CD1c-positive myeloid dendritic cell (primary cell): ENCODE results near the gene TAGLN3.
A peak's percentile ranks its signal among the peaks of the same experiment; 100 is the strongest.
"Not testable (repeated sequence)": the region's sequence is repeated elsewhere in the genome, so short reads cannot be mapped to it uniquely, and the experiment has no call there.

Experiments
- DNase-seq: peaks from one replicate; pipeline ENCODE4 v3.0.0-alpha.2; 2016; ENCODE audit errors: extremely low spot score

Gene TAGLN3

GRCh38 chr3:112010636-112011035 is 11.9 kb downstream of the TAGLN3 start:
- DNase-seq = no peak

- DNase-seq = no peak
Measured at GRCh38 chr3:112011376-112011940, 12.7 kb downstream of the TAGLN3 start.

- DNase-seq = no peak
Measured at GRCh38 chr3:112012205-112012992, 13.7 kb downstream of the TAGLN3 start.

GRCh38 chr3:112013058-112013783 is 14.5 kb downstream of the TAGLN3 start:
- peak; percentile 65 for DNase-seq

- no peak for DNase-seq
Measured at GRCh38 chr3:112013784-112014143, 15.0 kb downstream of the TAGLN3 start.

GRCh38 chr3:112017091-112017490 is 18.4 kb downstream of the TAGLN3 start:
- peak; percentile 44 for DNase-seq

- no peak for DNase-seq
Measured at GRCh38 chr3:112018712-112019111, 20.0 kb downstream of the TAGLN3 start.

GRCh38 chr3:112019716-112020115 is 21.0 kb downstream of the TAGLN3 start:
- no peak for DNase-seq

GRCh38 chr3:112020674-112021085 is 22.0 kb downstream of the TAGLN3 start:
- DNase-seq = no peak

GRCh38 chr3:112027142-112027541 is 28.4 kb downstream of the TAGLN3 start:
- no peak for DNase-seq

- no peak for DNase-seq
Measured at GRCh38 chr3:112027826-112028225, 29.1 kb downstream of the TAGLN3 start.

- DNase-seq = no peak
Measured at GRCh38 chr3:112030901-112031300, 32.2 kb downstream of the TAGLN3 start.

GRCh38 chr3:112032098-112032731 is 33.5 kb downstream of the TAGLN3 start:
- DNase-seq = no peak

GRCh38 chr3:112034436-112034835 is 35.7 kb downstream of the TAGLN3 start, which contains the start of gene TMPRSS7:
Gene TMPRSS7 (plus strand): TSS chr3:112034736. CDS start chr3:112034846, 110 bp downstream.
- DNase-seq = no peak

GRCh38 chr3:112035241-112035640 is 36.5 kb downstream of the TAGLN3 start:
- DNase-seq = no peak

GRCh38 chr3:112037194-112037593 is 38.5 kb downstream of the TAGLN3 start:
- DNase-seq = not testable (repeated sequence)

GRCh38 chr3:112038863-112039262 is 40.1 kb downstream of the TAGLN3 start:
- DNase-seq = no peak

- no peak for DNase-seq
Measured at GRCh38 chr3:112041321-112041720, 42.6 kb downstream of the TAGLN3 start.

- no peak for DNase-seq
Measured at GRCh38 chr3:112042842-112043280, 44.1 kb downstream of the TAGLN3 start.

- peak; percentile 72 for DNase-seq
Measured at GRCh38 chr3:112043621-112044201, 45.0 kb downstream of the TAGLN3 start.

- DNase-seq = no peak
Measured at GRCh38 chr3:112046599-112046998, 47.9 kb downstream of the TAGLN3 start.

- DNase-seq = no peak
Measured at GRCh38 chr3:112047264-112047663, 48.5 kb downstream of the TAGLN3 start.
